ENCODE data around the gene SKOR2. TPM values are rescaled to one million over a fixed set of nuclear protein-coding genes. Genes with fewer than 3 reads are reported as not detected.
"Not testable (repeated sequence)": the region's sequence is repeated elsewhere in the genome, so short reads cannot be mapped to it uniquely, and the experiment has no call there.

SKOR2 gene
- total RNA-seq, 4 donors from 2014 or later, result not detected

- no peak for ATAC-seq
- Histone ChIP-seq H3K27ac (no peak overlapping the region), H3K4me3 (no peak overlapping the region), H3K9me3 (no peaks in the 10 kb centered on the region), H3K36me3 (no peaks in the 10 kb centered on the region), H3K27me3 (peaks cover 0 to 6% (median 0%) of the 10 kb centered on the region in 3 donors), H3K4me1 (no peaks in the 10 kb centered on the region)
- in situ Hi-C loops (cut with MboI; ENCODE audit: low sequenced_read_pairs in 4 of 4) (no loop called here), intact Hi-C loops (cut with DNase I; ENCODE audit: low total_unique reads) (no loop called here)
- TF ChIP-seq POLR2A (IDR thresholded peaks at IDR 0.05) (no peak), CTCF (IDR thresholded peaks at IDR 0.05 in 4 of 5, conservative IDR thresholded peaks at IDR 0.05 in 1 of 5) (no peak)
- no peak for DNase-seq
Measured at GRCh38 chr18:47187721-47188120, 63.7 kb downstream of the SKOR2 start.

- ATAC-seq (no peak), DNase-seq (no peak)
- in situ Hi-C loops (cut with MboI; ENCODE audit: low sequenced_read_pairs in 4 of 4) (no loop called here), intact Hi-C loops (cut with DNase I; ENCODE audit: low total_unique reads) (no loop called here)
- TF ChIP-seq POLR2A (IDR thresholded peaks at IDR 0.05) (no peak), CTCF (IDR thresholded peaks at IDR 0.05 in 4 of 5, conservative IDR thresholded peaks at IDR 0.05 in 1 of 5) (no peak)
- H3K4me3 ChIP-seq, result no peak overlapping the region
- no peaks in the 10 kb centered on the region for H3K9me3 ChIP-seq
- peaks cover 0 to 6% (median 0%) of the 10 kb centered on the region in 3 donors for H3K27me3 ChIP-seq
- no peaks in the 10 kb centered on the region for H3K4me1 ChIP-seq
- no peaks in the 10 kb centered on the region for H3K36me3 ChIP-seq
- H3K27ac ChIP-seq, result no peak overlapping the region
Measured at GRCh38 chr18:47184419-47185050, 66.9 kb downstream of the SKOR2 start.

- DNase-seq; H3K36me3 ChIP-seq; H3K4me1 ChIP-seq; intact Hi-C loops (cut with DNase I; ENCODE audit: low total_unique reads); H3K27me3 ChIP-seq; in situ Hi-C loops (cut with MboI; ENCODE audit: low sequenced_read_pairs in 4 of 4); H3K9me3 ChIP-seq; H3K4me3 ChIP-seq; H3K27ac ChIP-seq; ATAC-seq: not testable (repeated sequence)
Measured at GRCh38 chr18:47182156-47182555, 69.3 kb downstream of the SKOR2 start.

- no peak for DNase-seq
- intact Hi-C loops (cut with DNase I; ENCODE audit: low total_unique reads), result no loop called here
- in situ Hi-C loops (cut with MboI; ENCODE audit: low sequenced_read_pairs in 4 of 4), result no loop called here
Measured at GRCh38 chr18:47180765-47181164, 70.7 kb downstream of the SKOR2 start.

GRCh38 chr18:47179520-47179919, 71.9 kb downstream of the SKOR2 start:
- no peak overlapping the region for H3K27ac ChIP-seq
- H3K9me3 ChIP-seq, result no peaks in the 10 kb centered on the region
- intact Hi-C loops (cut with DNase I; ENCODE audit: low total_unique reads) (no loop called here), in situ Hi-C loops (cut with MboI; ENCODE audit: low sequenced_read_pairs in 4 of 4) (no loop called here)
- no peak for ATAC-seq
- H3K4me1 ChIP-seq, result peaks cover 8 to 10% of the 10 kb centered on the region in 2 donors
- DNase-seq, result no peak
- TF ChIP-seq CTCF (IDR thresholded peaks at IDR 0.05 in 4 of 5, conservative IDR thresholded peaks at IDR 0.05 in 1 of 5) (no peak), POLR2A (IDR thresholded peaks at IDR 0.05) (no peak)
- no peaks in the 10 kb centered on the region for H3K36me3 ChIP-seq
- H3K27me3 ChIP-seq, result no peaks in the 10 kb centered on the region
- no peak overlapping the region for H3K4me3 ChIP-seq

More at GRCh38 chr18:47180765-47181164, 70.7 kb downstream of the SKOR2 start:
- H3K36me3 ChIP-seq, result no peaks in the 10 kb centered on the region
- TF ChIP-seq POLR2A (IDR thresholded peaks at IDR 0.05) (no peak), CTCF (IDR thresholded peaks at IDR 0.05 in 4 of 5, conservative IDR thresholded peaks at IDR 0.05 in 1 of 5) (no peak)
- H3K4me1 ChIP-seq, result no peaks in the 10 kb centered on the region
- no peak for ATAC-seq
- H3K4me3 ChIP-seq, result no peak overlapping the region
- H3K27me3 ChIP-seq, result no peaks in the 10 kb centered on the region
- H3K9me3 ChIP-seq, result no peaks in the 10 kb centered on the region
- no peak overlapping the region for H3K27ac ChIP-seq
